ENCODE data around the gene CRYBG1. TPM values are rescaled to one million over a fixed set of nuclear protein-coding genes. Genes with fewer than 3 reads are reported as not detected.
A peak's percentile ranks its signal among the peaks of the same experiment; 100 is the strongest.
"Not testable (repeated sequence)": the region's sequence is repeated elsewhere in the genome, so short reads cannot be mapped to it uniquely, and the experiment has no call there.

The CRYBG1 gene
- total and polyA plus RNA-seq, 2 donors (not counting 3 experiments of a cell fraction or from before 2014, with no cell fraction given) = 4.1 to 30.1 TPM

- TSS peak; percentile 91 for BruUV-seq (replicated peaks)
- no peak overlapping the region for H3K4me3 ChIP-seq (replicated peaks in 1 of 3; ENCODE audit: insufficient read depth in 1 of 3, low read depth in 1 of 3, low read length in 3 of 3)
- DNase-seq (ENCODE audit: low read depth, low spot score) (peak; percentile 75), FAIRE-seq (no peak)
- no peaks in the 10 kb centered on the region for H3K9me1 ChIP-seq (replicated peaks; ENCODE audit: control insufficient read depth, extremely low read depth, insufficient read depth, low read length)
- dilution Hi-C loops (cut with MboI; ENCODE audit: extremely low pct_ligation_motif_present, low sequenced_read_pairs) = no loop called here
- H3K79me2 ChIP-seq (ENCODE audit: control insufficient read depth, insufficient read depth, low read length) = no peaks in the 10 kb centered on the region
- H4K20me1 ChIP-seq (replicated peaks; ENCODE audit: control insufficient read depth, extremely low read depth, insufficient read depth, low read length) = no peaks in the 10 kb centered on the region
- peak overlapping the region; percentile 5 for H2AFZ ChIP-seq (ENCODE audit: low read depth, low read length)
- intact Hi-C loops (cut with micrococcal nuclease) = loop anchor here (1.0 to 2.0 kb wide), 4 partner anchors 23 to 1088 kb away; partner anchors contain the start of gene ATG5
- peak overlapping the region; percentile 65 for H3K4me2 ChIP-seq (ENCODE audit: insufficient read depth, low read length)
- no peaks in the 10 kb centered on the region for H3K27me3 ChIP-seq (ENCODE audit: control insufficient read depth in 2 of 2, insufficient read depth in 2 of 2, low read length in 2 of 2)
- H3K9me3 ChIP-seq (replicated peaks; ENCODE audit: control insufficient read depth, insufficient read depth, low read length) = no peaks in the 10 kb centered on the region
- ChIA-PET CTCF (interaction anchor here (1.0 to 2.7 kb wide), 6 partner anchors 8 to 38 kb away, joined by 3 to 24 read pairs (median 5); no protein-coding TSS in a partner anchor), POLR2A (no interaction called here)
- peaks cover 29% of the 10 kb centered on the region for H3K4me1 ChIP-seq (ENCODE audit: control insufficient read depth, extremely low read depth, insufficient read depth, low read length)
- no peaks in the 10 kb centered on the region for H3K36me3 ChIP-seq (ENCODE audit: control insufficient read depth in 2 of 2, extremely low read depth in 1 of 2, insufficient read depth in 2 of 2, low read length in 2 of 2)
- peak overlapping the region; percentile 99 for H3K27ac ChIP-seq (ENCODE audit: insufficient read depth, low read depth, low read length)
- peak overlapping the region; percentile 20 for H3K9ac ChIP-seq (replicated peaks; ENCODE audit: extremely low read depth, insufficient read depth, low read length)
- peak; percentile 56 for TF ChIP-seq FOS (IDR thresholded peaks at IDR 0.05; ENCODE audit: borderline replicate concordance, insufficient read depth, low read length)
- TF ChIP-seq EZH2 (IDR thresholded peaks at IDR 0.05; ENCODE audit: borderline replicate concordance, low read depth, low read length, severe bottlenecking) = no peak
- no peak for TF ChIP-seq POLR2A (IDR thresholded peaks at IDR 0.05; ENCODE audit: low read depth, low read length)
These were observed 187.3 kb downstream of the CRYBG1 start for GRCh38 chr6:106547601-106548453.

GRCh38 chr6:106548926-106549455 is 188.5 kb downstream of the CRYBG1 start:
- BruUV-seq (replicated peaks); H3K36me3 ChIP-seq (ENCODE audit: control insufficient read depth in 2 of 2, extremely low read depth in 1 of 2, insufficient read depth in 2 of 2, low read length in 2 of 2); H2AFZ ChIP-seq (ENCODE audit: low read depth, low read length); dilution Hi-C loops (cut with MboI; ENCODE audit: extremely low pct_ligation_motif_present, low sequenced_read_pairs); H3K27ac ChIP-seq (ENCODE audit: insufficient read depth, low read depth, low read length); H3K9me1 ChIP-seq (replicated peaks; ENCODE audit: control insufficient read depth, extremely low read depth, insufficient read depth, low read length); DNase-seq (ENCODE audit: low read depth, low spot score); H4K20me1 ChIP-seq (replicated peaks; ENCODE audit: control insufficient read depth, extremely low read depth, insufficient read depth, low read length); H3K4me3 ChIP-seq (replicated peaks in 1 of 3; ENCODE audit: insufficient read depth in 1 of 3, low read depth in 1 of 3, low read length in 3 of 3); H3K27me3 ChIP-seq (ENCODE audit: control insufficient read depth in 2 of 2, insufficient read depth in 2 of 2, low read length in 2 of 2); FAIRE-seq; intact Hi-C loops (cut with micrococcal nuclease); POLR2A ChIA-PET; H3K4me2 ChIP-seq (ENCODE audit: insufficient read depth, low read length); H3K9ac ChIP-seq (replicated peaks; ENCODE audit: extremely low read depth, insufficient read depth, low read length); H3K79me2 ChIP-seq (ENCODE audit: control insufficient read depth, insufficient read depth, low read length); H3K9me3 ChIP-seq (replicated peaks; ENCODE audit: control insufficient read depth, insufficient read depth, low read length): not testable (repeated sequence)
- CTCF ChIA-PET = interaction anchor here (2.7 kb wide), 1 partner anchor 37 kb away, joined by 24 read pairs; no protein-coding TSS in a partner anchor
- H3K4me1 ChIP-seq (ENCODE audit: control insufficient read depth, extremely low read depth, insufficient read depth, low read length) = peaks cover 29% of the 10 kb centered on the region
